Ammon's horn (tissue), 1 donor: ENCODE measurements around the gene DCT.

ENCODE experiments used
- DNase-seq: peaks from one replicate; pipeline ENCODE4 v3.0.0-alpha.2; 2016; ENCODE audit warnings: low spot score

DCT gene

GRCh38 chr13:94454334-94454733 is 25.1 kb downstream of the DCT start:
- no peak for DNase-seq

- no peak for DNase-seq
Measured at GRCh38 chr13:94444826-94445225, 34.7 kb downstream of the DCT start.

- peak; percentile 66 for DNase-seq
Measured at GRCh38 chr13:94435604-94436226, 43.8 kb downstream of the DCT start.

GRCh38 chr13:94433055-94433961 is 46.2 kb downstream of the DCT start:
- DNase-seq, result no peak

- DNase-seq, result no peak
Measured at GRCh38 chr13:94431987-94432386, 47.5 kb downstream of the DCT start.

GRCh38 chr13:94431574-94431973 is 47.9 kb downstream of the DCT start:
- no peak for DNase-seq

- DNase-seq, result no peak
Measured at GRCh38 chr13:94427313-94427953, 52.0 kb downstream of the DCT start.

- no peak for DNase-seq
Measured at GRCh38 chr13:94419925-94420305, 59.6 kb downstream of the DCT start.

GRCh38 chr13:94419304-94419924 is 60.1 kb downstream of the DCT start:
- DNase-seq, result no peak

- no peak for DNase-seq
Measured at GRCh38 chr13:94417294-94417693, 62.2 kb downstream of the DCT start.

GRCh38 chr13:94416454-94417080 is 62.9 kb downstream of the DCT start:
- no peak for DNase-seq

- no peak for DNase-seq
Measured at GRCh38 chr13:94415500-94416237, 63.8 kb downstream of the DCT start.

GRCh38 chr13:94414708-94415107 is 64.8 kb downstream of the DCT start:
- no peak for DNase-seq

GRCh38 chr13:94414141-94414540 is 65.3 kb downstream of the DCT start:
- DNase-seq, result no peak

GRCh38 chr13:94413598-94413944 is 65.9 kb downstream of the DCT start:
- no peak for DNase-seq

GRCh38 chr13:94412870-94413597 is 66.4 kb downstream of the DCT start:
- no peak for DNase-seq

GRCh38 chr13:94411747-94412146 is 67.7 kb downstream of the DCT start:
- DNase-seq, result no peak

GRCh38 chr13:94408314-94409036 is 71.0 kb downstream of the DCT start:
- no peak for DNase-seq

GRCh38 chr13:94400874-94401273 is 78.6 kb downstream of the DCT start:
- no peak for DNase-seq

GRCh38 chr13:94399812-94400211 is 79.7 kb downstream of the DCT start:
- no peak for DNase-seq
